NOMO-1 (cell line): Measurements from ENCODE around the gene PRTFDC1.
A peak's percentile ranks its signal among the peaks of the same experiment; 100 is the strongest.

Experiments used
- DNase-seq, 2 experiments: peaks; one replicate each; lab custom pipeline; 2025; ENCODE audit not compliant: unreplicated experiment in 2 of 2; lab: John Stamatoyannopoulos, UW

Gene PRTFDC1

DNA sequence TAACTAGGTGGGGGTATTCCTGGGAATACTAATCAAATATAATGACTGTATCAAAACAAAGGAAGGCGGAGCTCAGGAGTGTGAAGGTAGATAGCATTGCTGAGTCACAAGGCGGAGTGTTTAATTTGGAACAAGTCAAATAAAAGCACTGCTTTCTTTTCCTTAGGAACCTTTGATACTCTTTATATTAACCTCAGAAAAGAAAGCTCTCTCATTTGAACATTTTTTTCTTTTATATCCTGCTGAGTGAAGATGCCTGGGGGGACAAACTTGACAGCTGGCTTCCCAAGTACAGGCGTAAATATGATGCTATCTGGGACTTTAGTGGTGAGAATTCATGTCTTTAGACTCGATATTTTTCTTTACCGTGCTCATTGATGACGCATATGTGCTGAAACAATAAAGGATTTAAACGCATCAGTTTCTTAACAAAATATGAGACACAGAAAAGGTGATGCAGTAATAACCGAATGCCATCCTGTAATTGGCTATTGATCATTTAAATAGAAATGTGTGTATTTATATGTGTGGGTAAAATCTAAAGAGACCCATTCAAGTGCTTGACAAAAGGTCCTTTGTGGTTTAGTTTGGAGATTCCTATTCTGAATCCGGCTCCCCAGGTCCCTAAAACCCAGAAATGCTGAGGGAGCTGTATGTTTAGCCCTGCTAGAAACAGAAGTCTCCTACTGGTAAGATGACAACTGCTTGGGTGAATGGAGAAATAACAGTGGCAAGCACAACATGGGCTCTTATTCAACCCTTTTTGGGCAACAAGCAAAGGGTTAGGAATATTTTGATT, 102.7 kb downstream of the PRTFDC1 start:
- DNase-seq: no peak

DNA sequence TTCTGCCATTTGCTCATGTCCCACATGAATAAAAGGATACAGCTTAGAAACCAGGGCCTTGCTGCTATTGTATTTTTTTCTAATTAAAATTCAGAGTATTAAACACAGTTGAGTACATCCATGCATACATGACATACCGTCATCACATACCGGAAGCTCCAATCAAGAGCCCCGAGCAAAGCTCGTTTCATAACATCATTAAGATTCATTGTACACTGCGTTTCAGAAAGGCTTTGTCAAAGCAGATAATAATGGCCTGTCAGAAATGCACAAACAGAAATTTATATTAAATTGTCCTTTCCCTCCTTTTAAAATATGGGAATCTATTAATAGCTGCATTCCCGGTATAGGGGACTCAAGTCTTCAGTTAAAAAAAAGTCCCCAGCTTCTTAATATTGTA, 103.4 kb downstream of the PRTFDC1 start:
- DNase-seq: no peak

DNA sequence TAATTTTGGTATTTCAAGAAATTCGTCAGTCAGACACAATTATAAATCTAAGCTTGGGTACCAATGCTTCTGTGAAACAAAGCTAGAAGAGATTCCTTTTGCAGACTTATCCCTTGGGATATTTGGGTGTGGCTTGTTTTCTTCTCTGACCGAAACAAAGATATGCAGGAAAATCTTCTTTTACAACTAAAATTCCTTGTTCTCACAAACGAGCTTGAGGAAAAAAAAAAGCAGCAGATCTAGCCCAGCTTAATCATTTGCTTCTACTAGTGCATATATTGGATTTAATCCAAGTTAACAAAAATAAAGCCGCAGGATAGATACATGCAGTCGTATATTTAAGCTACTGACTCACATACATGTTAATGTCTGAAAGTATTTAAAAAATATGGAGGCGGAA, 104.2 kb downstream of the PRTFDC1 start:
- DNase-seq: no peak

DNA sequence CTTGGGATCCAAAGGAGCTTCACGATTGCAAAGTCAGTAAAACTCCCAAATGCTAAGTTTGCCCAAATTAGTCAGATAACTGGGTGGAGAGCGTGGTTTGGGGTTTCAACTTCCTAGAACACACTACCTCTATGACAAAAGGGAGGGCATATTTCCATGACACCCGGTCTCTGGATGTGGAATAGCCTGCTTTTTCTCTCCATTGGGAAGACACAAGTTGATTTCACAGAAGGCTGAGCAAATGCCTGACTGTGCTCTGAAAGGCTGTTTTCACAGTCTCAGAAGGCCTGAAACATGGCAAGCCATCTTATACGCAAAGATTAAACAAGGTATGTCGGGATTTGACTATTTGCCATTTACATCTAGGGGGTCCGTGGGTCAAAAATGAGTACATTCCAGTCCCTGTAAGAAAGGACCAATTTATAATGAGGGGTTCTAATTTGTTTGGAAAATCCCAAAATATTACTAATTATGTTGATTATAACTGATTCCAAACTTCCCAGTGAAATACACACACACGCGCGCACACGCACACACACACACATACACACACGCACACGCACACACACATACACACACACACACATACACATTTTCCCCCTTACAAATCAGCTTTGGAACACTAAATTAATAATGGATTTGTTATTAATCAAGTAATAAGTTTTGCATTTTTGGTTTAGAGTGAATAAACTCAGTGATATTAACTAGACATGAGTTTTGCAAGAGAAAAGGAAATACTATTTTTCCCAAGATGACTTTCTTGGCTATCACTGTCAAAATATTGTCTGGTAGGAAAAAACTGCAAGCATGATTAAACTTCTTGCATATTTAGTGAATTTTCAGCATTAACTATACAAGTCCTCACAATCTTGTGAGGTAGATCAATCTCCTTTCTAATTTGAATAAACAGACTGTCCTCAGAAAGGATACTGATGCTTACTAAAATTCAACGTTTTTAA, 105.0 kb downstream of the PRTFDC1 start:
- no peak for DNase-seq

DNA sequence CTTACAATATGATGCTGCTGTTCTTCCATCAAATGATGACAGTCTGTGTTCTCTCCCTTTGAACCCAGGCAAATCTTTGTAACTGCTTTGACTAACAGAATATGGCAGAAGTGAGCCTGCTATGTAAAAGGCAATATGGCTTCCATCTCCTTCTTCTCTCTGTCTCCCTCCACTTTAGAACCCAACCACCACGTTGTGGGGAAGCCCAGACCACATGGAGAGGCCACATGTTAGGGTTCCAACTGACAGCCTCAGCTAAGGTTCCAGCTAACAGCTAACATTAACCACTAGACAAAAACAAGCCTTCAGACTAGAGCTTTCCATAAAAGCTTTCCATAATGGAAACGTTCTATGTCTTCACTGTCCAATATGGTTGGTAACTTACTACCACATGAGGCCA, 107.7 kb downstream of the PRTFDC1 start:
- no peak for DNase-seq

DNA sequence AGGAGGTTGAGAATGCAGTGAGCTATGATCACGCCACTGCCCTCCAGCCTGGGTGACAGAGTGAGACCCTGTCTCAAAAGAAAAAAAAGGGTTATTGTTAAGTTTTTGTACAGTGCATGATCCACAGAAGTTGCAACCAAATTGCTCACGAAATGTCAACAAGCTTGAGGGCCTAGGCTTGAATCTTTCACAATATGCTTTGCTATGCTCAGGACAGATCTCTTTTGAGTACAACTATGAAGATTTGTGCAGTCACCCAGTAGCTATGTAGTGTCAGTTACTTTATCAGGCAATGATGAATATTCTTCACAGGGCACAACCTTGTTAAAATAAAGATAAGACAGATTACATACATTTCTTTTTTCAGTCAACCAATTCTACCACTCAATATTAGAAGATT, 109.2 kb downstream of the PRTFDC1 start:
- DNase-seq: no peak

DNA sequence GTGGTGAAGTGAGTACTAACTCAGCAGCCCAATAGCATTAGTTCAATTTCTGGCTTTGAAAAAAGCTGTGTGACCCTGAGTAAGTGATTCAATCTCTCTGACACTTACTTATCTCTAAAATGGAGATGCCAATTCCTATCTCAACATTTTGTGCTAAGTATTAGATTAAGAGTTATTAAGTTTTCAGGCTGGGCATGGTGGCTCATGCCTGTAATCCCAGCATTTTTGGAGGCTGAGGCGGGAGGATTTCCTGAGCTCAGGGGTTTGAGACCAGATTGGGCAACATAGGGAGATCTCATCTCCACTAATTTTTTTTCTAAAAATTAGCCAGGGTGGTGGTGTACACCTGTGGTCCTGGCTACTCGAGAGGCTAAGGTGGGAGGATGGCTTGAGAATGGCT, 109.5 kb downstream of the PRTFDC1 start:
- no peak for DNase-seq

DNA sequence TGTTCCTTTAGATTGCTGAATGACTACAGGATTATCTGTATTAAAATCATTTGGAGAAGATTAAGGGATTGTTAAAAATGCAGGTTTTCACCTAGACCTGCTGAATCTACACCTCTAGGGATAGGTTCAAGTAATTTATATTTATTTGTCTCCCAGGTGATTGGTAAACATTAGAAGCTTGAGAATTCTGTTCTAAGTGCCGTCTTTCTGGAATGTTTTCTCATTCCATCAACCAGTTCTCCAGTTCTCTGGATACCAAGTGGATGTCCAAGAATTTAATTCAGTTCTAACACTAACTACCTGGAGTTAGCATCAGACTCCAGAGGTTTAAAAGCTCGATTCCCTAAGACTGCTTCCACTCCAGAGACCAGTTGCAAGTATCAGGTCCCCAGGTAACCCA, 110.9 kb downstream of the PRTFDC1 start:
- DNase-seq: no peak

DNA sequence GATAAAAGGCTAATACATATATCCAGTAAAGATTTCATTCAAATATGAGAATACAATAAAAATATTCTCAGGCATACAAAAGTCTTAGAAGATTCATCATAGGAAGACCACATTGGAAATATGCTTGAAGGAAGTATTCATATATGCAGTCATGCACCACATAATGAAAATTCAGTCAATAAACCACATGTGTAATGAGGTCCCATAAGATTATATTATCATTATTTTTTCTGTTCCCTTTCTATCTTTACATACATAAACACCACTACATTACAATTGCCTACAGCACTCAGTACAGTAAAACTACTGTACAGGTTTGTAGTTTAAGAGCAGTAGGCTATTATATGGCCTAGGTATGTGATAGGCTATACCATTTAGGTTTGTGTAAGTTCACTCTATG, 111.6 kb downstream of the PRTFDC1 start:
- DNase-seq: no peak

DNA sequence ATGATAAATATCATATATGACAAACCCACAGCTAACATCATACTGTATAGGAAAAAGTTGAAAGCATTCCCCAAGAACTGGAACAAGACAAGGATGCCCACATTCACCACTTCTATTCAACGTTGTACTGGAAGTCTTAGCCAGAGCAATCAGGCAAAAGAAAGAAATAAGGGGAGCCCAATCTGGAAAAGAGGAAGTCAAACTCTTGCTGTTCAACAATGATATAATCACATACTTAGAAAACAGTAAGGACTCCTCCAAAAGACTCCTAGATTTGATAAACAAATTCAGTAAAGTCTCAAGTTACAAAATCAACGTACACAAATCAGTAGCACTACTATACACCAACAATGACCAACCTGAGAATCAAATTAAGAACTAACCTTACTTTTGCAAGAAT, 114.6 kb downstream of the PRTFDC1 start:
- peak in 1 of 2 experiments; percentile 12 for DNase-seq

DNA sequence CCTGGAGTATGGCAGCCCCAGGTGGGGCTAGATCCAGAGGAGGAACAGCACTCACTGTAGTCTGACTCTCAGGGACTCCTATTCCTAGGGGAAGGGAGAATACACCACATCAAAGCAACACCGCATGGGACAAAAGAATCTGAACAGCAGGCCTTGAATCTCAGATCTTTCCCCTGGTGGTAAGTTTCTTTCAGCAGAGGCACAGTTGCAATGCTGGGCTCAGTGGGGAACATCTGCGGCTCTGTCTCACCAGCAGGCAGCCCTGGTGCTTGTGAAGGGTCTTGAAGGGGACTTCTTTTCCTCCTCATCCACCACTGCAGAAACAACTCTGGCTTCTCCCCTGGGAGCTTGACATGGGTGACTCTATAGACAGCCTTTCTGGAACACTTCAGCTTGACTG, 117.5 kb downstream of the PRTFDC1 start:
- no peak for DNase-seq

DNA sequence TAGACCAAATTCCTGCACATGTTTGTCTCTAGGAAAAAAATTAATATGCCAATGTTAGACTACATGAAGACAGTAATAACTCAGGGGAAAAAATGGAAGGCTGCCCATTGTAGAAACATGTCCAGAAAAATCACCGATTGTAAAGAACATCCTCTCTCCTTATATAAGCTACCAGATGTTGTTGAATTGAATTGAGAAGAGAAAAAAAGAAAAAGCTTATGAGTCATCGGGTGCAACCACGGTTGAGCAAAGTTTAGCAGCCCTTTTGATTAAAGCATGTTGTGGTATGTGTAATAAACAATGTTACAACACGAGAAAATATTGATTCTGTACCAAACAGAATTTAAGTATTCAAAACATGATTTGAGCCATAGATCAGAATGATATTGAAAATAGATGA, 126.4 kb downstream of the PRTFDC1 start:
- DNase-seq: peak; percentile 3 to 30

DNA sequence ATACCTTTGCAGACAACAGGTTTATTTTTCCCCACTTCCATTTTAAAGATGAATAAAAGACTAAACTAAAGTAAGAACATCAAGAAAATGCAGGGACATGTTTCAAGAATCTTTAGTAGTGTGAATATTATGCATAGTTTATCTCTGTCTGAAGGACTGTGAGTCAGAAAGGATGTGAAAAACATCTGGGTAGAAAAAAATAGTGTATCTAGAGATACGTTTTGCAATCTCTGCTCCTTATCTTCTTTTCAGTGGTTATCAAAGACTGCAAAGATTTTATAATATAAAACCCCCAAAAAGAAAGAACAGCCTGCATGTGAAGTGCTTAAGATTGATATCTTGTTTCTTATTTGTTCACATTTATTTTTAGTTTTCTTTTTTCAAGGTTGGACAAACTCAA, 126.9 kb downstream of the PRTFDC1 start:
- no peak for DNase-seq

DNA sequence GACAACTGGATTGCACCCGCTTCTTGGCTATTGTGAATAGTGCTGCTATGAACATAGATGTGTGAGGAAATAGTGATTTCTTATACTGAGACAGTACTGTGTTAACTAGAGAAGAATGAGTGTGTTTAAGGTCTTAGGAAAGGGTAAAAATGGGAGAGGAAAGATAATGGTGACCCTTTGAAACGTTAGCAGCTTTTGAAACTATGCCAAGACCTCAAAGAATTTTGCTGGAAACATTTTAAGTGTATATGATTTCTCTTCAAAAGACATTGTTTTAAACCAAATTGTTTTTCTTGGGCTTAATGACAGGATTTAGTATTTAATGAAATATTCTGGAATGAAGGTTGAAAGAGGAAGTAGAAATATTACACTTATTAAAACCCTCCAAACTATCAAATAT, 127.9 kb downstream of the PRTFDC1 start:
- no peak for DNase-seq

DNA sequence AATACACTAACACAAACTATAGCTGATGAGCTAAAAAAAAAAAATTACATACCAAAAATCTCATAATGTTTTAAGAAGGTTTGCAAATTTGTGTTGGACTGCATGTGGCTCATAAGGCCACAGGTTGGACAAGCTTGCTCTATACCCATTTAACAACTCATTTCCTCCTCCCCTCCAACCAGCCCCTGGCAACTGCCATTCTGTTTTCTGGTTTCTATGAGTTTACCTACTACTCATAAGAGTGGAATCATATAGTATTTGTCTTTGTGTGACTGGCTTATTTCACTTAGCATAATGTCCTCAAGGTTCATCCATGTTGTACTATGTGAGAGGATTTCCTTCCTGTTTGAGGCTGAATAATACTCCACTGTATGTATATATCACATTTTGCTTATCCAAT, 128.3 kb downstream of the PRTFDC1 start:
- no peak for DNase-seq

DNA sequence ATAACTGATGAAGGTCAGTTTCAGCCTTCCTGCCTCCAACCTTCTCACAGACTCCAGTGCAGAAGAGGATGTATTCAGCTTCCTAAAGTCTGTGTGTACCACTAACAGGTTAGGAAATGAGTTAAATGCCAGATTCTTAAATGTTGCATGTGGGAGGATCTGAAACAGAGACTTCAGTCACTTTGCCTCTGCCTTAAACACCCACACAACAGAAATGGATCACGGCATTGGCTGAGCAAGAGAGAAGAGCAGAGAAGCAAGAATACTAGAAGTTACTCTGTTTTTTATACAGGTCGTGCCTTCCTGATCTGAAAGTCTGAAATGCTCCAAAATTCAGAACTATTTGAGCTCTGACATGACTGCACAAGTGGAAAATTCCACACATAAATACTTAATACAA, 129.8 kb downstream of the PRTFDC1 start:
- no peak for DNase-seq

DNA sequence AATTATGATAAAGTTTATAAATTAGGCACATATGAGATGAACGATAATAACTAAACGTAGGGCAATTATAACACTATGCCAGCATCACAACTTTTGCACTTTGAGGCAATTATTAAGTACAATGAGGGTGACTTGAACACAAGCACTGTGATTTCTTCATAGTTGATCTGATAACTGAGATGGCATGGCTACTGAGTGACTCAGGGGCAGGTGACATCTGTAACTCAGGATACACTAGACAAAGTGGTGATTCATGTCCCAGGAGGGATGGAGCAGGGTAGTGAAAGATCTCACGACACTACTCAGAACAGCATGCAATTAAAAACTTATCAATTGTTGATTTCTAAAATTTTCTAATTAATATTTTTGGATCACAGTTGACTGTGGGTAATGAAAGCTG, 130.4 kb downstream of the PRTFDC1 start:
- DNase-seq: no peak

DNA sequence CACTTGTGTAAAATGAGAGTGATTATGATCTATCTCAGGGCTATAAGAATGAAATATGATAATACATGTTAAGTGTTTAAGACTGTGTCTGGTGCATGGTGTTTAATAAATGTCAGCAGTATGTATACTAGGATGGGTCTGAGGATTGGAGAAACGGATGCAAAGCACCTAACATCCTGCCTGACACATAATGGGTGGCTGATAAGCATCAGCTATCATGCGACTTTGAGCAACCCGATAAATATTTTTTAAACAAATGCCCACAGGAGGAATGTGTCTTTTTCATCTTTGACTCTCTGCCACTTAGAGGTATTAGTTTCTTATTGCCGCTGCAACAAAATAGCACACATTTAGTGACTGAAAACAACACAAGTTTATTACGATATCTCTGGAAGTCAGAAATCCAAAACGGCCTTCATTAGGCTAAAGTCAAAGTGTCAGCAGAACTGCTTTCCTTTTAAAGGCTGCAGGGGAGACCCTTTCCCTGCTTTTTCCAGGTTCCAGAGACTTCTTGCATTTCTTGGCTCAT, 135.5 kb downstream of the PRTFDC1 start:
- no peak for DNase-seq

DNA sequence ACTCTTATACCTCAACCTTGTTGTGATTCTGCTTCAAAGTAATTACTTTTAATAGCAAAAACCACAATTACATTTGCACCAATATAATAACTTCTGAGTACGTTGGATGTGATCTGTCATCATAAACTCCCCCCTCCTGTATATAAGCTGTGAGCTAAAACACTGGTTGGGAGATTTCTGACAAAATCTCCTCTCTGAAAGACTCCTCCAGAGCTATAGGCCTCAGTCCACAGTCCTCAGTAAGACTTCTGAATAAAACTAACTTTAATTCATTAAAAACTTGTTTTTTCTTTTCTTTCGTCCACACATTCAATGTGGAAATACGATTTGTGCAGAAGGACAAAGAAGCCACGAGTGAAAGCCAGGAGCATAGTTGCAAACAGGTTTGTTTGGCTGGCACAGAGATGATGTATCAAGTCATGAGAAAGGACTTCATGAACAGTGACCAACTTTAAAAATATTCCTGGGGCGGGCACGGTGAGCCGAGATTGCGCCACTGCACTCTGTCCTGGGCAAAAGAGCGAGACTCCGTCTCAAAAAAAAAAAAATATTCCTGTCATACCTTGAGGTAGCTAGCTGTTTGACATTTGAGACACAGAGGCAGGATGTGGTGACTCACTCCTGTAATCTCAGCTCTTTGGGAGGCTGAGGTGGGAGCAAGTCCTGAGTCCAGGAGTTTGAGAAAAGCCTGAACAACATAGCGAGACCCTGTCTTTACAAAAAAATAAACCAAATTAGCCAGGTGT, 137.7 kb downstream of the PRTFDC1 start:
- DNase-seq: no peak

DNA sequence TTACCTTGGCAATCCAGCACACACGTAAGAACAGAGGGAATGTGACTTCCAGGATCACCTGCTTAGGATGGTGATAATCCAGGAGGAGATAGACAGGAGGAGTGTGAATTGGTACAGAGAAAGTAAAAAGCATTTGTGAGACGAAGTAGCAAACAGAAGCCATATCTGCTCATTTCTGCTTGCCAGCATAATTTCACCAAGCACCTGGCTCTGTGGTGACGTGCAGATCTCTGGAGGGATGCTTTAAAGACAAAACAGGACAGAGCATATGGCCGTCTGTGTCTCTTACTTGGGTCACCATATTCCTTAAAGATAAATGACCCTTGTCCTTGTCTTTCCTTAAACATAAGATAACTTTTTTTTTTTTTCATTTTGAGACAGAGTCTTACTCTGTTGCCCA, 138.6 kb downstream of the PRTFDC1 start:
- no peak for DNase-seq

DNA sequence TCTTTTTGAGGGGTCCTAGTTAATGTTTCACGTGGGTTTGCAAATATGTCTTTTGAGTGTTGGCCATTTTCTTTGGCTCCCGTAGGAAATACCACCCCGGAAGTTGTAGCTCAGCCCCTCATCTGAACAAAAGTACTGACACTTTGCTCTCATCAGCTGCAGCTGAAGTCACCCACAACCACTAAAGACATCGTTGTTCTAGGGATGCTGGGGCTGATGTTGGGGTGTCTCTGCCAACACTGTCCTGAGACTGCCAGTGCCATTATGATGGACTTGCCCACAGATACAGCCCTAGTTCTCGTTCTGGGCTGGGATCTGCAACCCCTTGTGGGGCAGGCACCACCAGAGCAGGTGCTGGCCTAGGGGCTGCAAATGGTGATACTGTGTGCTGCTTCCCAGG, 146.1 kb downstream of the PRTFDC1 start:
- DNase-seq: no peak
